ENCODE measurements around the gene ASPN.
A peak's percentile ranks its signal among the peaks of the same experiment; 100 is the strongest.
"Not testable (repeated sequence)": the region's sequence is repeated elsewhere in the genome, so short reads cannot be mapped to it uniquely, and the experiment has no call there.

Gene ASPN

DNA sequence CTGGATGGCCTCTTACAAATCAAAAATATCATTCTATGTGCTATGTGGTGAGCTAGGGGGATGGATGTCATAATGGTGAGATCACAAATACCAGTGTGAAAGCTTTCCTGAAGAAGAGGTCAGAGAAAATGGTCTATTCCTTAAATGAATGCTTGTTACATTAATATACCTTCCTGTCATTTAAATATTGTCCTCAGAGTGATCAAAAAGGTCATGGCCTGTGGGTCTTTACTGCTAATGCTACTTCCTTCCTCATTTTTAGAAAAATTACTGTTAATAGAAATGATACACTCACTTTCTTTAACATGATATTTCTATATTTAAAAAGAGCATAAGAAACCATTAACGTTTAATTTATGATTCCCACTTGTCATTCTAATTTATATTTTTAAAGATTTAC, 67.7 kb downstream of the ASPN start:
- H3K9ac ChIP-seq (ENCODE audit: insufficient read length, low read depth) = no peak overlapping the region
- H3K4me1 ChIP-seq (ENCODE audit: insufficient read depth, insufficient read length) = peaks cover 4% of the 10 kb centered on the region
- DNase-seq (ENCODE audit: low read depth, low spot score) = no peak
- no peak overlapping the region for H3K4me3 ChIP-seq (ENCODE audit: insufficient read length, low read depth)
- no peaks in the 10 kb centered on the region for H3K9me3 ChIP-seq (ENCODE audit: insufficient read depth, low read length)
- H3K36me3 ChIP-seq (ENCODE audit: insufficient read depth, insufficient read length, low read length) = no peaks in the 10 kb centered on the region
- TF ChIP-seq YY1 (IDR thresholded peaks at IDR 0.05; ENCODE audit: insufficient read depth, insufficient read length) (no peak), ZNF274 (IDR thresholded peaks at IDR 0.05; ENCODE audit: low read depth, low read length) (no peak), SUZ12 (IDR thresholded peaks at IDR 0.05; ENCODE audit: extremely low read depth, insufficient read depth, insufficient read length) (no peak)
- no peaks in the 10 kb centered on the region for H3K27me3 ChIP-seq (ENCODE audit: insufficient read depth, insufficient read length)

DNA sequence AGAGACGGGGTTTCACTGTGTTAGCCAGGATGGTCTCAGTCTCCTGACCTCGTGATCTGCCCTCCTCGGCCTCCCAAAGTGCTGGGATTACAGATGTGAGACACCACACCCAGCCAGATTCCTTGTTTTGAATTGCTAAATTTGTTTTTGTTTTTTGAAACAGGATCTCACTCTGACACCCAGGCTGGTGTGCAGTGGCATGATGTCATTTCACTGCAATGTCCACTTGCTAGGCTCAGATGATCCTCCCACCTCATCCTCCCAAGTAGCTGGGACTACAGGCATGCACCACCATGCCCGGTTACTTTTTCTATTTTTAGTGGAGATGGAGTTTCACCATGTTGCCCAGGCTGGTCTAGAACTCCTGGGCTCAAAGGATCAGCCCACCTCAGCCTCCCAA, 71.1 kb downstream of the ASPN start:
- H3K27me3 ChIP-seq (ENCODE audit: insufficient read depth, insufficient read length); H3K36me3 ChIP-seq (ENCODE audit: insufficient read depth, insufficient read length, low read length); H3K4me3 ChIP-seq (ENCODE audit: insufficient read length, low read depth); H3K9me3 ChIP-seq (ENCODE audit: insufficient read depth, low read length); H3K9ac ChIP-seq (ENCODE audit: insufficient read length, low read depth); H3K4me1 ChIP-seq (ENCODE audit: insufficient read depth, insufficient read length): not testable (repeated sequence)
- DNase-seq (ENCODE audit: low read depth, low spot score) = peak; percentile 5

DNA sequence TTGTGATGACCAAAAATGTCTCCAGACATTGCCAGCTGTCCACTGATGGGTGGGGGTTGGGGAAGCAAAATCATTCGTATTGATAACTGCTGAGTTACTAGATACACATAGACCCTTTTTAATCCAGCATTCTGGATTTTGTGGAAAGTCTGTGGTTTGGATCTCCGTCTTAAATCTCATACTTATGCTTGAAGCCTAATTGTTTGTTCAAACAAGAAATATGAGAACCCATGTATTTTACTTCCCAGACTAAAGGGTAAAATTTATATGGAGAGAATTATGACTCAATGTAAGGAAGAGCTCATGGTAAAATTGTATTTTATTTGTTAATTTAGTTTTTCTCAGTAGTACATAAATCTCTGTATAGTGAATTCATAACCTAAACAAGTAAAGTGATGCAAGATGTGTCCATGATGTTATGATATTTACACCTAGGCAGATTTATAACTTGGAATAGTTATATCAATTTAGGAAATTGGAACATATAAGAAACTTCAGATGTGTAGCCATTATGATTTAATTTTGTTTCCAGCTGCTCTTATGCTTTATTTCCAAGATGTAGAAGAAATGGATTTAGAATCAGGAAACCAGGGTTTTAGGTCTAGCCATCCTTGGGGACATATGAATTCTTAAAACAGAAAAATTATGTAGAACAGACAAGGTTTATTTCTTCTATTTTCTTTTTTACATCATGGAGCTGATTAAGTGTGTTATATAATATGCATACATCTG, 73.4 kb downstream of the ASPN start:
- TF ChIP-seq SUZ12 (IDR thresholded peaks at IDR 0.05; ENCODE audit: extremely low read depth, insufficient read depth, insufficient read length) = no peak
- TF ChIP-seq YY1 (IDR thresholded peaks at IDR 0.05; ENCODE audit: insufficient read depth, insufficient read length) = no peak
- TF ChIP-seq ZNF274 (IDR thresholded peaks at IDR 0.05; ENCODE audit: low read depth, low read length) = no peak
- DNase-seq (ENCODE audit: low read depth, low spot score) = no peak
- peaks cover 4% of the 10 kb centered on the region for H3K4me1 ChIP-seq (ENCODE audit: insufficient read depth, insufficient read length)

DNA sequence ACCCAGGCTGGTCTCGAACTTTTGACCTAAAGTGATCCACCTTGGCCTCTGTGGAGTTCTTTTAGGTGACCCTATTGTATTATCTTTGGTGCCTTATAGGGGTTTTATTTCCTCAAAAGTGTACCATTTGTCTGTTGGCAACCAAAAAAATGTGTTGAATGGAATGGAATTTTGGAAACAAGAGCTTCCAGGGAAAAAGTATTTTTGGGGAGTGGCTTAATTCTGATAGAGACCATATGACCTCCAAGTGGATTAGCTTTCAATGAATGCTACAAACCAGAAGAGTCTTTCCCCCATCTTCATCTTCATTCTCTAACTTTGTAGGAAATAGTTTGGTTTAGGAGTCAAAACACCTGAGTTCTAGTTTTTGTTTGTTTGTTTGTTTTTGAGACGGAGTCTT, 74.5 kb downstream of the ASPN start:
- no peak for TF ChIP-seq ZNF274 (IDR thresholded peaks at IDR 0.05; ENCODE audit: low read depth, low read length)
- no peak for TF ChIP-seq YY1 (IDR thresholded peaks at IDR 0.05; ENCODE audit: insufficient read depth, insufficient read length)
- TF ChIP-seq SUZ12 (IDR thresholded peaks at IDR 0.05; ENCODE audit: extremely low read depth, insufficient read depth, insufficient read length) = no peak
- Histone ChIP-seq H3K4me1 (ENCODE audit: insufficient read depth, insufficient read length) (peaks cover 4% of the 10 kb centered on the region), H3K9ac (ENCODE audit: insufficient read length, low read depth) (no peak overlapping the region), H3K27me3 (ENCODE audit: insufficient read depth, insufficient read length) (no peaks in the 10 kb centered on the region), H3K36me3 (ENCODE audit: insufficient read depth, insufficient read length, low read length) (no peaks in the 10 kb centered on the region), H3K4me3 (ENCODE audit: insufficient read length, low read depth) (no peak overlapping the region), H3K9me3 (ENCODE audit: insufficient read depth, low read length) (no peaks in the 10 kb centered on the region)
- DNase-seq (ENCODE audit: low read depth, low spot score) = no peak

More for the DNA sequence above, 73.4 kb downstream of the ASPN start:
- no peaks in the 10 kb centered on the region for H3K9me3 ChIP-seq (ENCODE audit: insufficient read depth, low read length)
- no peak overlapping the region for H3K4me3 ChIP-seq (ENCODE audit: insufficient read length, low read depth)
- no peaks in the 10 kb centered on the region for H3K36me3 ChIP-seq (ENCODE audit: insufficient read depth, insufficient read length, low read length)
- H3K9ac ChIP-seq (ENCODE audit: insufficient read length, low read depth) = no peak overlapping the region
- no peaks in the 10 kb centered on the region for H3K27me3 ChIP-seq (ENCODE audit: insufficient read depth, insufficient read length)

DNA sequence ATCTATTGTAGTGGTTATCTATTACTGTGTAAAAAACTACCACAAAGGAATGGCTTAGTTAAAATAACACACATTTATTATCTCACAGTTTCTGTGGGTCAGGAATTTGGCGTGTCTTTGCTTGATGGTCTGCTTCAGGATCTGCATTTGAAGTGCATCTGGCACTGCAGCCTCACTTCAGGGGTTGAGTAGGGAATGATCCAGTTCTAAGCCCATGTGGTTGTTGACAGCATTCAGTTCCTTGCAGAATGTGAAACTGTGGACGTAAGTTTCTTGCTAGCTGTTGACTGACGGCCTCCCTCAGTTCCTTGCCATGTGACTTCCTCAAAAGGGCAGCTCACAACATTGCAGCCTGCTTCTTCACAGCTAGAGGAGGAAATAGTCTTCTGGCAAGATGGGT, 75.8 kb downstream of the ASPN start:
- H3K36me3 ChIP-seq (ENCODE audit: insufficient read depth, insufficient read length, low read length) = no peaks in the 10 kb centered on the region
- no peak for TF ChIP-seq ZNF274 (IDR thresholded peaks at IDR 0.05; ENCODE audit: low read depth, low read length)
- no peak for TF ChIP-seq SUZ12 (IDR thresholded peaks at IDR 0.05; ENCODE audit: extremely low read depth, insufficient read depth, insufficient read length)
- TF ChIP-seq YY1 (IDR thresholded peaks at IDR 0.05; ENCODE audit: insufficient read depth, insufficient read length) = no peak
- no peaks in the 10 kb centered on the region for H3K9me3 ChIP-seq (ENCODE audit: insufficient read depth, low read length)
- no peak overlapping the region for H3K4me3 ChIP-seq (ENCODE audit: insufficient read length, low read depth)
- H3K4me1 ChIP-seq (ENCODE audit: insufficient read depth, insufficient read length) = peaks cover 4% of the 10 kb centered on the region
- no peak for DNase-seq (ENCODE audit: low read depth, low spot score)
- no peaks in the 10 kb centered on the region for H3K27me3 ChIP-seq (ENCODE audit: insufficient read depth, insufficient read length)
- no peak overlapping the region for H3K9ac ChIP-seq (ENCODE audit: insufficient read length, low read depth)

Measured in NT2/D1 (cell line).